Tibial nerve (tissue), 4 donors: ENCODE data around the gene TAF4B. TPM values are rescaled to one million over a fixed set of nuclear protein-coding genes. Genes with fewer than 3 reads are reported as not detected.

Source experiments
- DNase-seq, 2 donors: peaks; one replicate each; pipeline ENCODE4 v3.0.0-alpha.2; 2019; ENCODE audit warnings: low spot score in 2 of 2
- H3K27ac ChIP-seq, 4 donors: fragments of 200-600 bp; sonication (generic) in 3 of 4; one replicate each; pipeline ENCODE4 v1.5.1; 2017 to 2019; ENCODE audit warnings: mild to moderate bottlenecking in 1 of 4
- H3K27me3 ChIP-seq, 2 donors: fragments of 200-600 bp; sonication (generic) in 1 of 2; one replicate each; pipeline versions ENCODE4 v1.5.1 to v1.6.0; 2017 to 2019
- H3K36me3 ChIP-seq, 3 donors: fragments of 200-600 bp; sonication (generic); one replicate each; pipeline ENCODE4 v1.5.1; 2018 to 2019
- H3K4me1 ChIP-seq, 4 donors: fragments of 200-600 bp; sonication (generic) in 3 of 4; one replicate each; pipeline ENCODE4 v1.5.1; 2017 to 2019
- H3K4me3 ChIP-seq, 4 donors: fragments of 200-600 bp; sonication (generic) in 3 of 4; one replicate each; pipeline ENCODE4 v1.5.1; 2017 to 2019; ENCODE audit warnings: mild to moderate bottlenecking in 1 of 4, moderate library complexity in 1 of 4
- H3K9me3 ChIP-seq, 4 donors: fragments of 200-600 bp; sonication (generic) in 3 of 4; one replicate each; pipeline ENCODE4 v1.5.1; 2017 to 2019
- EP300 ChIP-seq, 2 donors: sonication (generic); formaldehyde crosslinking; IDR thresholded peaks; one replicate each; pipeline ENCODE4 v1.6.1; 2017; ENCODE audit warnings: antibody characterized with exemption in 2 of 2, mild to moderate bottlenecking in 1 of 2
- POLR2A ChIP-seq, 2 donors: fragments of 450-650 bp; IDR thresholded peaks; one replicate each; pipeline ENCODE4 v1.6.1; 2017; ENCODE audit warnings: antibody characterized with exemption in 2 of 2, mild to moderate bottlenecking in 2 of 2, moderate library complexity in 2 of 2
- WGBS, 2 donors: methylation state at CpG; one replicate each; pipeline ENCODE4 v1.1.5; 2018; 5-methylcytosine and 5-hydroxymethylcytosine counted together
- total RNA-seq, 4 donors: library from RNA; depleted of rRNA; stranded (reverse); fragments of >200 nt; gene quantifications; one replicate each; pipeline ENCODE4 v1.1.0, GENCODE V29; 2016
- TF ChIP-seq, protein P1 (sequence below), 5 experiments: fragments of 200-600 bp in 3 of 5; fragments of 450-650 bp in 2 of 5; sonication (generic) in 3 of 5; IDR thresholded peaks; one replicate each; pipeline ENCODE4 v1.5.1; 2016 to 2019; ENCODE audit warnings: antibody characterized with exemption in 5 of 5, mild to moderate bottlenecking in 3 of 5, moderate library complexity in 2 of 5

The TAF4B gene
- total RNA-seq, 4 donors from 2014 or later: 13.7 to 25.5 (median 17.2) TPM

DNA sequence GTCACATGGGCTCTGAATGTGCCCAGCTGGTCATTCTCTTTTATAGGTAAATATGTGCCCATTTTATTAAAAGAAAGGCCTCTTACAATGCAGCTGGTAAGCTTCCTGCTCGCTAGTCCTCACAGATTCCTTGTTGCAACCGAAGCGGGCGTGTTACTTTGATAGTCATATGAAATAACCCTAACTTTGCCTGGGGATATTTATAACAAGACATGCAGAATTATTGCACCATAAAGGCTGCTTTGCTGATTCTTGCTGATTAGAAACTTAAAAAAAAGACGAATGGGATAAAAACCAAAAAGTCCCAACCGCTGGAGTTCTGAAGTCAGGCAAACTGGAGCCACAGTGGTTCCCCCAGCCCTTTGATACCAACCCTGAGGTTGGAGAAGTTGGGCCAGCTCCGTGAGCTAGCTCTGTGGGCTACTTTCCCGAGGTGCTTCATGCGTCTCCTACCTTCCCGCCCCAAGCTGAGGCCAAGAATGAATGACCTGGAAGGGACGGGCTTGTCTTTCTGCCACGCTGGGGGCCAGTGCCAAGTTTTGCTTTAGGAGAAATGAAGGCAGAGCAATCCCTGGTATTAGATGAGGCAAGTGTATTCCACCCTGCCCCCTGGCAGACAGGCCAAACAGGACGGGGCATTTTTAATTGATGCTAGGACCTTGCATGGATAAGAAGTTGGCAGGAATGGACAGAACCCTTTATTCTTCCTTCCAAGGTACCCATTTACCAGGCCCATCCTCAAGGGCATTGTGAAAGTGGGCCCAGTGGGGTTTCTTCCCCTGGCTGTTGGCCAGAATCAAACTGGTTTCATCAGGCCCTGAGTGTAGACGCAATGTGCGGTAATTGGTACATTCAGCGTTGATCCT lies 181.7 kb downstream of the TAF4B start:
- 85 to 88% methylated on average over 16 of the region's 16 CpGs for WGBS, 2 donors
- no peak overlapping the region for H3K27ac ChIP-seq
- no peak for TF ChIP-seq POLR2A (IDR thresholded peaks at IDR 0.05)
- TF ChIP-seq, protein P1, sequence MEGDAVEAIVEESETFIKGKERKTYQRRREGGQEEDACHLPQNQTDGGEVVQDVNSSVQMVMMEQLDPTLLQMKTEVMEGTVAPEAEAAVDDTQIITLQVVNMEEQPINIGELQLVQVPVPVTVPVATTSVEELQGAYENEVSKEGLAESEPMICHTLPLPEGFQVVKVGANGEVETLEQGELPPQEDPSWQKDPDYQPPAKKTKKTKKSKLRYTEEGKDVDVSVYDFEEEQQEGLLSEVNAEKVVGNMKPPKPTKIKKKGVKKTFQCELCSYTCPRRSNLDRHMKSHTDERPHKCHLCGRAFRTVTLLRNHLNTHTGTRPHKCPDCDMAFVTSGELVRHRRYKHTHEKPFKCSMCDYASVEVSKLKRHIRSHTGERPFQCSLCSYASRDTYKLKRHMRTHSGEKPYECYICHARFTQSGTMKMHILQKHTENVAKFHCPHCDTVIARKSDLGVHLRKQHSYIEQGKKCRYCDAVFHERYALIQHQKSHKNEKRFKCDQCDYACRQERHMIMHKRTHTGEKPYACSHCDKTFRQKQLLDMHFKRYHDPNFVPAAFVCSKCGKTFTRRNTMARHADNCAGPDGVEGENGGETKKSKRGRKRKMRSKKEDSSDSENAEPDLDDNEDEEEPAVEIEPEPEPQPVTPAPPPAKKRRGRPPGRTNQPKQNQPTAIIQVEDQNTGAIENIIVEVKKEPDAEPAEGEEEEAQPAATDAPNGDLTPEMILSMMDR (IDR thresholded peaks at IDR 0.05): no peak
- TF ChIP-seq EP300 (IDR thresholded peaks at IDR 0.05): no peak

DNA sequence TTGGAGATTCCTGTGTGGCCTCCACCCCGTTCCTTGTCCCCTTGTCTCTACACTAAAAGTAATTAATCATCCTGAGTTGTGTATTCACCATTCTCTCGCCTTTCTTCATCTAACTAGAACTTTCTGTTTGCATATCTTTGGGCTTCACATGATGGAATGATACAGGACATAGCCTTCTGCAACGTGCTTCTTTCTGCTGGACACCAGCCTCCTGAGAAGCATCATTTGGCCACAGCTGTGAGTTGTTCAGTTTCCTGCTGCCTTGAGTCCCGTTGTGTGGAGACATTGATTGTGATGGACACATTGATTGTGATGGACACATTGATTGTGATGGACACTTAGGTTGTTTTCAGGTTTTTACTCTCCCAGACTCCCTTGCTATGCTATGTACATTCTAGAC lies 182.8 kb downstream of the TAF4B start:
- Histone ChIP-seq H3K27ac (no peak overlapping the region), H3K36me3 (no peaks in the 10 kb centered on the region), H3K4me3 (no peak overlapping the region), H3K4me1 (no peaks in the 10 kb centered on the region), H3K27me3 (no peaks in the 10 kb centered on the region), H3K9me3 (no peaks in the 10 kb centered on the region)
- TF ChIP-seq, protein P1 (IDR thresholded peaks at IDR 0.05): no peak
- TF ChIP-seq EP300 (IDR thresholded peaks at IDR 0.05): no peak
- no peak for TF ChIP-seq POLR2A (IDR thresholded peaks at IDR 0.05)
- WGBS, 2 donors: 86 to 89% methylated on average over 4 of the region's 4 CpGs
- no peak for DNase-seq

More for the DNA sequence above, 181.7 kb downstream of the TAF4B start:
- no peak for DNase-seq
- H3K36me3 ChIP-seq: no peaks in the 10 kb centered on the region
- H3K4me1 ChIP-seq: no peaks in the 10 kb centered on the region
- H3K9me3 ChIP-seq: no peaks in the 10 kb centered on the region
- no peaks in the 10 kb centered on the region for H3K27me3 ChIP-seq
- no peak overlapping the region for H3K4me3 ChIP-seq

DNA sequence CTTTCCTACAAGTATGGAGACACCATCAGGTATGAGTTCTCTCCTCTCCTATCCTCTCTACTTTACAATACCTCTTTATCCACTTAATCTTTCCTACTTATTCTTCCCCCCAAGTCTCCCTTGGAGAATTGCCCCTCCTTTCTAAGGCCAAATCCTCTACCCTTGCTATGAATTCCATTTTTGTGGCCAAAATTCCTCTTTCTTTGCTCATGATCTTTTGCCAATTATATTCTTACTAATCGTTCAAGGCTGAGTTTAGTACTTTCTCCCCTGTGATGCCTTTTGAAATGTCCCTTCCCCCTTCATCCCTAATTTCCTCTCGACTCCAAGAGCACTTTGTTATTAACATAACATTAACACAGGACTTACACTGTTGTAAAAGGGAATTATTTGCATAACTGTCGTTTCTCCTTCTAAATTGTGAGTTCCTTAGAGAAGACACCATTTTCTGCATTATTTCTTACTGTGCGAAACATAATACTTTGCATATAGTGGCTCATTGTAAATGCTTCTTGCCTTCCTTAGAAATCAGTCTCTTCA lies 188.7 kb downstream of the TAF4B start:
- no peak for DNase-seq

DNA sequence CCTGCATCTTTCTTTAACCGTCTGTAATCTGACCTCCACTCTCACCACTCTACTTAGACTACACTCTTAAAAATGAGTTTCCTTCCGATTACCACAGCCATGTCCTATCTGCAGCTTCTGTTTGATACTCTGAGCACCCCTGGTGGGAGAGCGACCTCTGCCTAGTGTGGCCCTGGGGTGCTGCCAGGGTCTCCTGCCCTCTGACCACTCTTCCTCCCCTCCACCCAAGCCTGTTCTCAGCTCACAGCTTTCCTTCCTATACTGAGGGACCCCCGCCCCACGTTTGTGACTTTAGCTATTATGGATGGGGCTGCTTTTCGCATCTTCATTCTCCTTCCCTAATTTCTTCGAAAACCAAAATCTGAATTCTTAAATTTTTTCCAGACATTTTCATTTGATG lies 189.4 kb downstream of the TAF4B start:
- no peak for TF ChIP-seq EP300 (IDR thresholded peaks at IDR 0.05)
- TF ChIP-seq POLR2A (IDR thresholded peaks at IDR 0.05): no peak
- TF ChIP-seq, protein P1 (IDR thresholded peaks at IDR 0.05): no peak
- no peaks in the 10 kb centered on the region for H3K36me3 ChIP-seq
- no peak for DNase-seq
- peaks cover 0 to 5% (median 0%) of the 10 kb centered on the region in 4 donors for H3K4me1 ChIP-seq
- 72 to 76% methylated on average over 7 of the region's 7 CpGs for WGBS, 2 donors
- H3K27ac ChIP-seq: no peak overlapping the region
- no peaks in the 10 kb centered on the region for H3K27me3 ChIP-seq
- no peaks in the 10 kb centered on the region for H3K9me3 ChIP-seq
- no peak overlapping the region for H3K4me3 ChIP-seq

More for the DNA sequence above, 188.7 kb downstream of the TAF4B start:
- no peak overlapping the region for H3K4me3 ChIP-seq
- H3K9me3 ChIP-seq: no peaks in the 10 kb centered on the region
- peak overlapping the region in 2 of 4 donors; percentile 13 to 46 for H3K27ac ChIP-seq
- H3K4me1 ChIP-seq: peaks cover 0 to 5% (median 0%) of the 10 kb centered on the region in 4 donors
- H3K36me3 ChIP-seq: no peaks in the 10 kb centered on the region
- no peak for TF ChIP-seq POLR2A (IDR thresholded peaks at IDR 0.05)
- TF ChIP-seq, protein P1 (IDR thresholded peaks at IDR 0.05): no peak
- TF ChIP-seq EP300 (IDR thresholded peaks at IDR 0.05): no peak
- WGBS, 2 donors: 24% methylated on average over 4 of the region's 4 CpGs
- no peaks in the 10 kb centered on the region for H3K27me3 ChIP-seq

DNA sequence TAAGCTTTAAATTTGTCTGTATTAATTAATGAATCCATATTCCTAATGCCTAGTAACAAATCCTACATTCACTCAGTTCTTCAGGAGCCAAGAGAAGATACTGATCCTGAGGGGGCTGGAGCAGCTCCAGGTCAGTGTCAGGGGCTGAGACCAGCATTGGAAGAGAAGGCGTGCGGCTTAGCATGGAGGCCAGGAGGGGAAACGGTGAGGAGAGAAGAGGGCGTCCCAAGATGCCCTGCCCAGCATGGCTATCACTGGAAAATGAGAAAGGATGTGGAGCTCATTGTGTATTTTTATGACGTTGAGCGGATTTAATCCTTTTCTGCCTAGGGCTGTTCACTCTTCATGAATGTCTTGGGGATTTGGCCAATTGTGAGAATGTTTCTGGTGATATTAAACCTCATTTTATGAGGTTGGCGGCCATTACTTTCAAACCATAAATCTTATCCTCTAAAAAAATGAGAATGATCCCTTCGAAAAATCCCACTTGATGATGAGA lies 190.5 kb downstream of the TAF4B start:
- Histone ChIP-seq H3K27me3 (no peaks in the 10 kb centered on the region), H3K9me3 (no peaks in the 10 kb centered on the region), H3K27ac (no peak overlapping the region), H3K36me3 (no peaks in the 10 kb centered on the region), H3K4me1 (peaks cover 0 to 5% (median 0%) of the 10 kb centered on the region in 4 donors), H3K4me3 (no peak overlapping the region)
- TF ChIP-seq, protein P1 (IDR thresholded peaks at IDR 0.05): no peak
- no peak for TF ChIP-seq POLR2A (IDR thresholded peaks at IDR 0.05)
- no peak for TF ChIP-seq EP300 (IDR thresholded peaks at IDR 0.05)
- no peak for DNase-seq
- 80 to 86% methylated on average over 8 of the region's 8 CpGs for WGBS, 2 donors
